ENCODE data around the gene PHYHD1. TPM values are rescaled to one million over a fixed set of nuclear protein-coding genes. Genes with fewer than 3 reads are reported as not detected.

Gene PHYHD1
- total and polyA plus RNA-seq, 2 of the 13 experiments (the other 11 are each of a cell fraction or from before 2014, with no cell fraction given), result 10.6 to 25.3 TPM

- H2AFZ ChIP-seq (ENCODE audit: low read length), result peak overlapping the region; percentile 64
- no peaks in the 10 kb centered on the region for H3K9me3 ChIP-seq (ENCODE audit: low read length)
- H3K36me3 ChIP-seq (replicated peaks in 1 of 2; ENCODE audit: control insufficient read depth in 1 of 2, insufficient read depth in 2 of 2, low read length in 2 of 2), result no peaks in the 10 kb centered on the region; a peak in 1 of 5 replicates
- FAIRE-seq (peak; percentile 76), DNase-seq (ENCODE audit: low spot score) (no peak), ATAC-seq (peak; percentile 89)
- peaks cover 17% of the 10 kb centered on the region for H3K4me1 ChIP-seq (ENCODE audit: insufficient read depth, low read length)
- H3K27ac ChIP-seq (ENCODE audit: extremely low read length, insufficient read depth, low read length), result no peak overlapping the region
- BruUV-seq (replicated peaks), result no TSS peak
- H3K4me3 ChIP-seq (replicated peaks in 1 of 3; ENCODE audit: insufficient read depth in 1 of 3, low read depth in 2 of 3, low read length in 3 of 3), result no peak overlapping the region
- in situ Hi-C loops (cut with HindIII; ENCODE audit: extremely low pct_ligation_motif_present, low pct_unique_long_range_greater_than_20kb) (no loop called here), intact Hi-C loops (cut with micrococcal nuclease; ENCODE audit: unreplicated experiment) (loop anchor here (1.0 kb wide), 3 partner anchors 46 to 76 kb away; partner anchors contain the start of gene LRRC8A)
- WGBS (ENCODE audit: low lambda C conversion rate), result 34% methylated on average over 10 of the region's 10 CpGs
- H3K27me3 ChIP-seq (ENCODE audit: control insufficient read depth in 1 of 2, insufficient read depth in 2 of 2, low read length in 2 of 2), result no peaks in the 10 kb centered on the region
- CTCF ChIA-PET (ENCODE audit: low intra/inter-chr PET ratio, low total read pairs), result interaction anchor here (0.7 to 2.3 kb wide), 7 partner anchors 13 to 280 kb away, joined by 3 to 54 read pairs (median 4); no protein-coding TSS in a partner anchor
- no peaks in the 10 kb centered on the region for H3K79me2 ChIP-seq (ENCODE audit: insufficient read depth, low read length)
- no peaks in the 10 kb centered on the region for H4K20me1 ChIP-seq (ENCODE audit: insufficient read depth, low read length)
- POLR2A ChIA-PET, result no interaction called here
- H3K9ac ChIP-seq (ENCODE audit: insufficient read depth, low read depth, low read length), result no peak overlapping the region
- H3K4me2 ChIP-seq (ENCODE audit: low read depth, low read length), result peak overlapping the region; percentile 40; the same call in 1 of the 2 replicates
- TF ChIP-seq HMG20A (CRISPR knock-in tag; IDR thresholded peaks at IDR 0.05; ENCODE audit: borderline replicate concordance) (no peak), ZNF580 (CRISPR knock-in tag; IDR thresholded peaks at IDR 0.05; ENCODE audit: borderline replicate concordance, low read depth) (no peak), MBNL3 (CRISPR knock-in tag; conservative IDR thresholded peaks at IDR 0.05) (no peak), ZBTB1 (CRISPR knock-in tag; IDR thresholded peaks at IDR 0.05; ENCODE audit: borderline replicate concordance) (no peak), ZNF296 (CRISPR knock-in tag; conservative IDR thresholded peaks at IDR 0.05) (no peak), TAF1 (CRISPR knock-in tag; IDR thresholded peaks at IDR 0.05) (no peak), SOX6 (IDR thresholded peaks at IDR 0.05) (no peak), SOX6 (CRISPR knock-in tag; IDR thresholded peaks at IDR 0.05) (peak; percentile 43), ZNF343 (CRISPR knock-in tag; IDR thresholded peaks at IDR 0.05) (no peak), CEBPB (IDR thresholded peaks at IDR 0.05; ENCODE audit: borderline replicate concordance, low read depth, low read length) (no peak), MTERF4 (CRISPR knock-in tag; IDR thresholded peaks at IDR 0.05) (0 out of 2 replicates have a peak, but pooled peaks have one; percentile 47), MTF2 (CRISPR knock-in tag; IDR thresholded peaks at IDR 0.05; ENCODE audit: borderline replicate concordance) (no peak), MED1 (CRISPR knock-in tag; IDR thresholded peaks at IDR 0.05) (no peak), RFX3 (CRISPR knock-in tag; IDR thresholded peaks at IDR 0.05) (no peak), ETV5 (CRISPR knock-in tag; IDR thresholded peaks at IDR 0.05; ENCODE audit: borderline replicate concordance) (peak; percentile 55; the same call in 1 of the 2 replicates), POLR2AphosphoS2 (IDR thresholded peaks at IDR 0.05; ENCODE audit: low read depth, low read length) (no peak), BORCS8-MEF2B (CRISPR knock-in tag; IDR thresholded peaks at IDR 0.05) (no peak), MIER3 (CRISPR knock-in tag; IDR thresholded peaks at IDR 0.05; ENCODE audit: borderline replicate concordance) (no peak), JDP2 (CRISPR knock-in tag; IDR thresholded peaks at IDR 0.05; ENCODE audit: borderline replicate concordance) (no peak), ZNF784 (CRISPR knock-in tag; IDR thresholded peaks at IDR 0.05; ENCODE audit: borderline replicate concordance) (no peak), DZIP1 (CRISPR knock-in tag; IDR thresholded peaks at IDR 0.05) (no peak)
These were observed 7.1 kb downstream of the PHYHD1 start for GRCh38 chr9:128927731-128928411.
